OCI-LY3 (cell line): Measurements from ENCODE around the gene IFNG-AS1.

Source experiments
- EZH2phosphoT487 ChIP-seq: fragments of 200-600 bp; shearing (Covaris generic); IDR thresholded peaks from 2 replicates; pipeline ENCODE4 v1.6.1; 2018; ENCODE audit warnings: antibody characterized with exemption, mixed run types, low read depth
- TF ChIP-seq, protein P1 (sequence below): fragments of 200-600, 300-600 bp; sonication (generic); IDR thresholded peaks from 2 replicates; pipeline ENCODE4 v1.5.1; 2014; ENCODE audit warnings: antibody characterized with exemption, low read length, low read depth

DNA sequence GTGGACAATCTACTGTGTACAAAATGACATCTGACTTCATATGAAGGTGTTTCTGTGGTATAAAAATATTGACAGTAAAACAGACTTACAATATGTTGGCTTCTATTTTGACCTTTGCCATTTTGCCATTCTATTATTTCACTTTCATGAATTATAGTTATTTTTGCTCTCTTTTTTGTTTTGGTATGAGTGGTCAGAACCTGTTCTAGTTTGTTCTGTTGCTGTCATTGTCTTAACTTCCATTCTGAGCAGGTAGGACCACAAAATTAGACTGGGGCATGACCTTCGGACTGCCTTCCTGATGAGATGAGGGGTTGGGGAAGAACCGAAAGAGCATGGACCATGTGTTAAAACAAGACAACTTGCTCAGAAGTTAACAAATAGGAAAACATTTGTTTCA is 36.5 kb upstream of the IFNG-AS1 start:
- TF ChIP-seq, protein P1, sequence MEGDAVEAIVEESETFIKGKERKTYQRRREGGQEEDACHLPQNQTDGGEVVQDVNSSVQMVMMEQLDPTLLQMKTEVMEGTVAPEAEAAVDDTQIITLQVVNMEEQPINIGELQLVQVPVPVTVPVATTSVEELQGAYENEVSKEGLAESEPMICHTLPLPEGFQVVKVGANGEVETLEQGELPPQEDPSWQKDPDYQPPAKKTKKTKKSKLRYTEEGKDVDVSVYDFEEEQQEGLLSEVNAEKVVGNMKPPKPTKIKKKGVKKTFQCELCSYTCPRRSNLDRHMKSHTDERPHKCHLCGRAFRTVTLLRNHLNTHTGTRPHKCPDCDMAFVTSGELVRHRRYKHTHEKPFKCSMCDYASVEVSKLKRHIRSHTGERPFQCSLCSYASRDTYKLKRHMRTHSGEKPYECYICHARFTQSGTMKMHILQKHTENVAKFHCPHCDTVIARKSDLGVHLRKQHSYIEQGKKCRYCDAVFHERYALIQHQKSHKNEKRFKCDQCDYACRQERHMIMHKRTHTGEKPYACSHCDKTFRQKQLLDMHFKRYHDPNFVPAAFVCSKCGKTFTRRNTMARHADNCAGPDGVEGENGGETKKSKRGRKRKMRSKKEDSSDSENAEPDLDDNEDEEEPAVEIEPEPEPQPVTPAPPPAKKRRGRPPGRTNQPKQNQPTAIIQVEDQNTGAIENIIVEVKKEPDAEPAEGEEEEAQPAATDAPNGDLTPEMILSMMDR, result no peak
- no peak for TF ChIP-seq EZH2phosphoT487
